ENCODE data around the gene IRF5. TPM values are rescaled to one million over a fixed set of nuclear protein-coding genes. Genes with fewer than 3 reads are reported as not detected.

Gene IRF5
- total and polyA plus RNA-seq, 2 donors = 10.0 to 14.0 TPM

GRCh38 chr7:128892521-128893250 is 45.0 kb upstream of the IRF5 start:
- peaks cover 0 to 1% of the 10 kb centered on the region in 2 donors for H3K9me3 ChIP-seq (ENCODE audit: control insufficient read depth in 2 of 2, insufficient read depth in 1 of 2, low read length in 1 of 2)
- DNase-seq (ENCODE audit: low read depth in 6 of 9, low spot score in 9 of 9) = no peak
- no peak overlapping the region for H3K4me3 ChIP-seq (ENCODE audit: low read length in 2 of 2)
- no peak overlapping the region for H3K27ac ChIP-seq (ENCODE audit: low read depth in 1 of 2, low read length in 1 of 2)
- H3K36me3 ChIP-seq (ENCODE audit: control insufficient read depth in 2 of 2, insufficient read depth in 2 of 2, low read length in 1 of 2) = no peaks in the 10 kb centered on the region
- H3K4me1 ChIP-seq (ENCODE audit: control insufficient read depth in 2 of 2, insufficient read depth in 2 of 2, low read length in 2 of 2) = no peaks in the 10 kb centered on the region
- 94% methylated on average over 13 of the region's 13 CpGs for WGBS
- peaks cover 36 to 61% of the 10 kb centered on the region in 2 donors for H3K27me3 ChIP-seq (ENCODE audit: control insufficient read depth in 2 of 2, insufficient read depth in 1 of 2, low read length in 1 of 2)

DNA sequence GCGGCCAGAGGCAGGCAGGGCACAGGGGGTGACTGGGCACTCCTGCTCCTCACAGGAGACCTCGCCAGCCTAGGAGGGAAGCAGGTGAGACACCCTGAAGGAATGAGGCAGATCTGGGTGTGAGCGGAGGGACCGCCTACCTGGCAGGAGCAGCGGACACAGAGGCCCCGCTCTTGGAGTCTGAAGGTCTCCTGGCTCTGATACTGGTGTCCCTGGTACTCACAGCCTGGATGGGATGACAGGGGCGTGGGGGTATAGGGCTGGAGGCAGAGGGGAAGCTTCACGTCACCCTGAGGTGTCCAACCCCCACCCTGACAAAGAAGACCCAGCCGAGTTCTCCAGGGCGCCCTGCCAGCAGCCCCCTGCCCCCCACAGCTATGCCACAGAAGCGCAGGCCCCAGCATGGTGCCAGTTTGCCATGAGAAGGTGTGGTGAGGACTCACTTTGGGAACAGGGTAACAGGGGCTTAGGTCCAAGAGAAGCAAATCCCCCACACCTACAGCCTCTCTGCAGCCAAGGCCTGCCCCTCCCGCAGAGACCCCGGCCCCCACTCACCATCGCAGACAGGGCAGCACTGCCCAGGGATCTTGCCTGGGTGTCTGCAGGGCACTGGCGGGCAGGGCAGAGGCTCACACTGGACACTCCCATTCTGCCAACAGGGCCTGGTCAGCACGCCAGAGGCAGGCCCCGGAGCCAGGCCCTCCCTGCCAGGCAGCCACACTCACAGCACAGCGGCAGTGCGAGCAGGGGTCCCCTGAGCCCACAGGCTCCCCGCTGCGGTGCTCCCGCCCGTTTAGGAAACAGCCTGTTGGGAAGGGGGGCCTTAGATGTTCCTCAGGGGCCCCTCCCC is 44.3 kb upstream of the IRF5 start:
- no peaks in the 10 kb centered on the region for H3K4me1 ChIP-seq (ENCODE audit: control insufficient read depth in 2 of 2, insufficient read depth in 2 of 2, low read length in 2 of 2)
- no peak overlapping the region for H3K27ac ChIP-seq (ENCODE audit: low read depth in 1 of 2, low read length in 1 of 2)
- DNase-seq (ENCODE audit: low read depth in 6 of 9, low spot score in 9 of 9) = no peak
- peaks cover 0 to 1% of the 10 kb centered on the region in 2 donors for H3K9me3 ChIP-seq (ENCODE audit: control insufficient read depth in 2 of 2, insufficient read depth in 1 of 2, low read length in 1 of 2)
- H3K27me3 ChIP-seq (ENCODE audit: control insufficient read depth in 2 of 2, insufficient read depth in 1 of 2, low read length in 1 of 2) = peaks cover 35 to 54% of the 10 kb centered on the region in 2 donors
- 95% methylated on average over 23 of the region's 23 CpGs for WGBS
- H3K36me3 ChIP-seq (ENCODE audit: control insufficient read depth in 2 of 2, insufficient read depth in 2 of 2, low read length in 1 of 2) = no peaks in the 10 kb centered on the region
- H3K4me3 ChIP-seq (ENCODE audit: low read length in 2 of 2) = no peak overlapping the region

GRCh38 chr7:128894101-128894440 is 43.7 kb upstream of the IRF5 start:
- H3K9me3 ChIP-seq (ENCODE audit: control insufficient read depth in 2 of 2, insufficient read depth in 1 of 2, low read length in 1 of 2) = peaks cover 0 to 1% of the 10 kb centered on the region in 2 donors
- H3K4me1 ChIP-seq (ENCODE audit: control insufficient read depth in 2 of 2, insufficient read depth in 2 of 2, low read length in 2 of 2) = no peaks in the 10 kb centered on the region
- WGBS = 96% methylated on average over 6 of the region's 6 CpGs
- H3K27ac ChIP-seq (ENCODE audit: low read depth in 1 of 2, low read length in 1 of 2) = no peak overlapping the region
- H3K4me3 ChIP-seq (ENCODE audit: low read length in 2 of 2) = no peak overlapping the region
- DNase-seq (ENCODE audit: low read depth in 6 of 9, low spot score in 9 of 9) = no peak
- H3K27me3 ChIP-seq (ENCODE audit: control insufficient read depth in 2 of 2, insufficient read depth in 1 of 2, low read length in 1 of 2) = peaks cover 29 to 48% of the 10 kb centered on the region in 2 donors
- H3K36me3 ChIP-seq (ENCODE audit: control insufficient read depth in 2 of 2, insufficient read depth in 2 of 2, low read length in 1 of 2) = no peaks in the 10 kb centered on the region

DNA sequence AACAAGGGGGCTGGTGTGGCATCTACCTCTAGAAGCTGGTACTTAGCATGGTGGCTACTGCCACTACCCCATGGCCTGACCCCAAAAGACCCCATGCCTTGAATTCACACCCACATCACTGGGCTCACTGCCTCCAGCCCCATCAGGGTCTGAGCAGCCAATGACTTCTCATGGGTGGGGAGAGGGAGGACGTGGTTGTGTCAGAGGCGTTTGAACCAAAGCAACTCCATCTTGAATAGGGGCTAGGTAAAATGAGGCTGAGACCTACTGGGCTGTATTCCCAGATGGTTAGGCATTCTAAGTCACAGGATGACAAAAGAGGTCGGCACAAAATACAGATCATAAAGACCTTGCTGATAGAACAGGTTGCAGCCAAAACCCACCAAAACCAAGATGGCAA is 42.4 kb upstream of the IRF5 start:
- no peak for DNase-seq (ENCODE audit: low read depth in 6 of 9, low spot score in 9 of 9)
- WGBS = 94% methylated on average over 3 of the region's 3 CpGs
- Histone ChIP-seq H3K4me1 (ENCODE audit: control insufficient read depth in 2 of 2, insufficient read depth in 2 of 2, low read length in 2 of 2) (no peaks in the 10 kb centered on the region), H3K9me3 (ENCODE audit: control insufficient read depth in 2 of 2, insufficient read depth in 1 of 2, low read length in 1 of 2) (peaks cover 0 to 1% of the 10 kb centered on the region in 2 donors), H3K36me3 (ENCODE audit: control insufficient read depth in 2 of 2, insufficient read depth in 2 of 2, low read length in 1 of 2) (no peaks in the 10 kb centered on the region), H3K4me3 (ENCODE audit: low read length in 2 of 2) (no peak overlapping the region), H3K27me3 (ENCODE audit: control insufficient read depth in 2 of 2, insufficient read depth in 1 of 2, low read length in 1 of 2) (peaks cover 18 to 36% of the 10 kb centered on the region in 2 donors), H3K27ac (ENCODE audit: low read depth in 1 of 2, low read length in 1 of 2) (no peak overlapping the region)

DNA sequence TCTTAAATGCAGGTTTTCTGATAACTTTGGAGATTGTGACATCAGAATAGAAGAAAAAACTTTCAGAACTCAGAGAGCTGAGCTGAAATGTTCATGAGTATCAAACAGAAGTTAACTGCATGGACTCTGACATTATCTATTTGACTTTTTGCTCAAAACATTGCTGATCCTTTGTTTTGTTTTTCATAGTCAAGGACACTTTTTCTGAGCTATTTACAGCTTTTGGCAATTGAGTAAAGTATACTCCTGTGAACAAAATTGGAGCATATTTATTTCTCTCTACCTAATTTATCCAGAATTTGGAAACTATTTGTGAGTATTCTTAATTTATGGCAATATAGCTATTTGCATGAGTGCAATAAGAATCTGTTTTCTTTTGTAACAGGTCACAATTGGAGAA is 38.3 kb upstream of the IRF5 start:
- no peak overlapping the region for H3K4me3 ChIP-seq (ENCODE audit: low read length in 2 of 2)
- H3K4me1 ChIP-seq (ENCODE audit: control insufficient read depth in 2 of 2, insufficient read depth in 2 of 2, low read length in 2 of 2) = peaks cover 0 to under 1% of the 10 kb centered on the region in 2 donors
- H3K9me3 ChIP-seq (ENCODE audit: control insufficient read depth in 2 of 2, insufficient read depth in 1 of 2, low read length in 1 of 2) = no peaks in the 10 kb centered on the region
- no peaks in the 10 kb centered on the region for H3K36me3 ChIP-seq (ENCODE audit: control insufficient read depth in 2 of 2, insufficient read depth in 2 of 2, low read length in 1 of 2)
- peaks cover 0 to 5% of the 10 kb centered on the region in 2 donors for H3K27me3 ChIP-seq (ENCODE audit: control insufficient read depth in 2 of 2, insufficient read depth in 1 of 2, low read length in 1 of 2)
- H3K27ac ChIP-seq (ENCODE audit: low read depth in 1 of 2, low read length in 1 of 2) = no peak overlapping the region
- no peak for DNase-seq (ENCODE audit: low read depth in 6 of 9, low spot score in 9 of 9)

- no peak for DNase-seq (ENCODE audit: low read depth in 6 of 9, low spot score in 9 of 9)
- Histone ChIP-seq H3K4me1 (ENCODE audit: control insufficient read depth in 2 of 2, insufficient read depth in 2 of 2, low read length in 2 of 2) (peaks cover 0 to 2% of the 10 kb centered on the region in 2 donors), H3K27ac (ENCODE audit: low read depth in 1 of 2, low read length in 1 of 2) (no peak overlapping the region), H3K27me3 (ENCODE audit: control insufficient read depth in 2 of 2, insufficient read depth in 1 of 2, low read length in 1 of 2) (peaks cover 0 to 5% of the 10 kb centered on the region in 2 donors), H3K9me3 (ENCODE audit: control insufficient read depth in 2 of 2, insufficient read depth in 1 of 2, low read length in 1 of 2) (no peaks in the 10 kb centered on the region), H3K36me3 (ENCODE audit: control insufficient read depth in 2 of 2, insufficient read depth in 2 of 2, low read length in 1 of 2) (no peaks in the 10 kb centered on the region), H3K4me3 (ENCODE audit: low read length in 2 of 2) (no peak overlapping the region)
- 88% methylated on average over 1 of the region's 1 CpG for WGBS
Observed at GRCh38 chr7:128900237-128900636, 37.5 kb upstream of the IRF5 start.

DNA sequence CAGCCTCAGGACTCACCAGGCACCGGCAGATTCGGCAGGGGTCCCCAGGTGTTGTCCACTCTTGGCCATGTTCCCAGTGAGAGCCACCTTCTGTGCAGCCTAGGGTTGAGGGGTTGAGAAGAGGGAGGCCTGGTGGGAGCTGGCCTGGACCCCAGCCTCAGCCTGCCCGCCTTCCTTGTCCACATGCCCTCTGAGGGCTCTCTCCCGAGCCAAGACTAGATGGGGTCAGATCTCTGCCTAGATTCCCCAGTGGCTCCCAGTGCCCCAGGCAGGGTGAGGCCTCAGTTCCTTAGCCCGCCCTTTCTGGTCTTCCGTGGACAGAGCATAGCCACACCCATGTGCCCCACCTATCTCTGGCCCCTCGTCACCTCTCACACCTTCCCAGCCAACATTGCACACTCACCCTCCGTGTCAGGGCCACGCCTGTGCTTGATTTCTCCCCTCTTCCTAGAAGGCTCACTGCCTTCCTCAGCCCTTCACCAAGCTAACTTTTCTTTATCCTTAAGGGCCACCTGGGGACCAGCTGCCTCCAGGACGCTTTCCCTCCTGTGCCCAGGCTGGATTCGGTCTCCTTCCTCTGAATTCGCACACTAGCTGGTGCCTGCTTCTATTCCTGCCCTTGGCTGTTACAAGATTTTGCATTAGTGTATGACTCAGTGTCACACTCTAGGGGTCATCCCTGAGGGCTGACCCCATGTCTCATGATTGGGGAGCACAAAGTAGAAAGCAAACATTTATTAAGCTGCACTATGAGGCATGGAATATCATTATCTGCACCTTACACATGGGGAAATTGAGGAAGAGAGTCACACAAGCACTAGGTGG is 34.8 kb upstream of the IRF5 start:
- Histone ChIP-seq H3K27me3 (ENCODE audit: control insufficient read depth in 2 of 2, insufficient read depth in 1 of 2, low read length in 1 of 2) (peaks cover 0 to 16% of the 10 kb centered on the region in 2 donors), H3K4me3 (ENCODE audit: low read length in 2 of 2) (no peak overlapping the region), H3K4me1 (ENCODE audit: control insufficient read depth in 2 of 2, insufficient read depth in 2 of 2, low read length in 2 of 2) (peaks cover 0 to 2% of the 10 kb centered on the region in 2 donors), H3K27ac (ENCODE audit: low read depth in 1 of 2, low read length in 1 of 2) (no peak overlapping the region), H3K9me3 (ENCODE audit: control insufficient read depth in 2 of 2, insufficient read depth in 1 of 2, low read length in 1 of 2) (no peaks in the 10 kb centered on the region), H3K36me3 (ENCODE audit: control insufficient read depth in 2 of 2, insufficient read depth in 2 of 2, low read length in 1 of 2) (no peaks in the 10 kb centered on the region)
- WGBS = 93% methylated on average over 12 of the region's 12 CpGs
- no peak for DNase-seq (ENCODE audit: low read depth in 6 of 9, low spot score in 9 of 9)

DNA sequence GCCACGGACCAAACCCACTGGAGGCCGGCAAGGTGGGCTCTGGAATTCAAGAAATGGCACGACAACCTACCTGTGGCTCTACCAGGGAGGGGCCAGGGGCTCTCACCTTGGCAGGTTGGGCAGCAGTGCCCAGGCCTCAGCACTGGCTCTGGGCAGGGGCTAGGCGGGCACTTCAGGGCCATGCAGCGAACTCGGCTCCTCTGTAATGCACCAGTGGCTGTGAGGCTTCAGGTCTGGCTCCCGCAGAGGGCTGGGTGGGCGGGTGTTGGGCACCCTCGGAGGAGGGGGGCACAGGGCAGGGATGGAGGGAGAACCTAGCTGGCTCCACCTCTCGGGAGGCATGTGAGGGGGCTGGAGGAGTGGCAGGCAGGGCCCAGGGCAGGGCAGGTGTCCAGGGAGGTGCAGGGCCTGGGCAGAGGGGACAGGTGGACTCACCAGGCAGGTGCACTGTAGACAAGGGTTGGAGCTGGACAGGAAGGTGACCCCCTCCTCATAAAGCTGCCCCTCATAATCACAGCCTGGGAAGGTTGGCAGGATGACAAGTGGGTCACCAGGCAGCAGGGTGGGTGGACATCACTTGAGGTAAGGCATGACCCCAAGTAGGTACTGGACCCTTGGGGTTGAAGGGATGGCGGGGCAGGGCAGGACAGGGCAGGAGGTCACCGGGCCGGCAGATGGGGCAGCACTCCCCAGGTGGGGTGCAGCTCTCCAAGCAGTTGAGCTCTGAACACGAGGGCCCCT is 33.9 kb upstream of the IRF5 start:
- H3K27me3 ChIP-seq (ENCODE audit: control insufficient read depth in 2 of 2, insufficient read depth in 1 of 2, low read length in 1 of 2) = peaks cover 0 to 22% of the 10 kb centered on the region in 2 donors
- H3K4me3 ChIP-seq (ENCODE audit: low read length in 2 of 2) = no peak overlapping the region
- no peak for DNase-seq (ENCODE audit: low read depth in 6 of 9, low spot score in 9 of 9)
- no peaks in the 10 kb centered on the region for H3K36me3 ChIP-seq (ENCODE audit: control insufficient read depth in 2 of 2, insufficient read depth in 2 of 2, low read length in 1 of 2)
- peaks cover 0 to 2% of the 10 kb centered on the region in 2 donors for H3K4me1 ChIP-seq (ENCODE audit: control insufficient read depth in 2 of 2, insufficient read depth in 2 of 2, low read length in 2 of 2)
- no peak overlapping the region for H3K27ac ChIP-seq (ENCODE audit: low read depth in 1 of 2, low read length in 1 of 2)
- 90% methylated on average over 14 of the region's 14 CpGs for WGBS
- no peaks in the 10 kb centered on the region for H3K9me3 ChIP-seq (ENCODE audit: control insufficient read depth in 2 of 2, insufficient read depth in 1 of 2, low read length in 1 of 2)
